Measurements from ENCODE around the gene SLC29A3.
"Not testable (repeated sequence)": the region's sequence is repeated elsewhere in the genome, so short reads cannot be mapped to it uniquely, and the experiment has no call there.

DNA sequence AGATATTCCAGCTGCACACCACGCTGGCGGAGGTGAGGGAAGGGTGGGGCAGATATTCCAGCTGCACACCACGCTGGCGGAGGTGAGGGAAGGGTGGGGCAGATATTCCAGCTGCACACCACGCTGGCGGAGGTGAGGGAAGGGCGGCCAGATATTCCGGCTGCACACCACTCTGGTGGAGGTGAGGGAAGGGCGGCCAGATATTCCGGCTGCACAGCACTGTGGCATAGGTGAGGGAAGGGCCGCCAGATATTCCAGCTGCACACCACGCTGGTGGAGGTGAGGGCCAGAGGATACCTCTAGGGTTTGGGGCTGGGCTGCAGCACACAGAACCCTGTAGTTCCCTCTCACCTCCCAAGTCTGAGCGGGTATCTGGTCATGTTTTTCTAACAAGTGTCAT lies 22.2 kb upstream of the SLC29A3 start:
- TF ChIP-seq, protein P1, sequence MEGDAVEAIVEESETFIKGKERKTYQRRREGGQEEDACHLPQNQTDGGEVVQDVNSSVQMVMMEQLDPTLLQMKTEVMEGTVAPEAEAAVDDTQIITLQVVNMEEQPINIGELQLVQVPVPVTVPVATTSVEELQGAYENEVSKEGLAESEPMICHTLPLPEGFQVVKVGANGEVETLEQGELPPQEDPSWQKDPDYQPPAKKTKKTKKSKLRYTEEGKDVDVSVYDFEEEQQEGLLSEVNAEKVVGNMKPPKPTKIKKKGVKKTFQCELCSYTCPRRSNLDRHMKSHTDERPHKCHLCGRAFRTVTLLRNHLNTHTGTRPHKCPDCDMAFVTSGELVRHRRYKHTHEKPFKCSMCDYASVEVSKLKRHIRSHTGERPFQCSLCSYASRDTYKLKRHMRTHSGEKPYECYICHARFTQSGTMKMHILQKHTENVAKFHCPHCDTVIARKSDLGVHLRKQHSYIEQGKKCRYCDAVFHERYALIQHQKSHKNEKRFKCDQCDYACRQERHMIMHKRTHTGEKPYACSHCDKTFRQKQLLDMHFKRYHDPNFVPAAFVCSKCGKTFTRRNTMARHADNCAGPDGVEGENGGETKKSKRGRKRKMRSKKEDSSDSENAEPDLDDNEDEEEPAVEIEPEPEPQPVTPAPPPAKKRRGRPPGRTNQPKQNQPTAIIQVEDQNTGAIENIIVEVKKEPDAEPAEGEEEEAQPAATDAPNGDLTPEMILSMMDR (conservative IDR thresholded peaks at IDR 0.05), result not testable (repeated sequence)
- TF ChIP-seq EZH2 (IDR thresholded peaks at IDR 0.05; ENCODE audit: low read depth), result not testable (repeated sequence)
